DOHH2 (cell line): ENCODE data around the gene TRPM5.

Experiments used
- CTCF ChIP-seq: fragments of 200-600 bp; sonication (generic); IDR thresholded peaks from one replicate; pipeline ENCODE4 v1.5.1; 2014; ENCODE audit warnings: antibody characterized with exemption, mild to moderate bottlenecking, low read depth, low read length; ENCODE audit not compliant: poor library complexity, severe bottlenecking
- EZH2phosphoT487 ChIP-seq: fragments of 200-600 bp; sonication (generic); IDR thresholded peaks from 2 replicates; pipeline ENCODE4 v1.6.1; 2017; ENCODE audit warnings: borderline replicate concordance, mild to moderate bottlenecking, antibody characterized with exemption, low read length, moderate library complexity, mixed read lengths

- TF ChIP-seq CTCF = no peak
- TF ChIP-seq EZH2phosphoT487 = no peak
Observed at GRCh38 chr11:2404735-2405196, 39.5 kb downstream of the TRPM5 start.
